Measurements from ENCODE around the gene HSPH1.

The HSPH1 gene

DNA sequence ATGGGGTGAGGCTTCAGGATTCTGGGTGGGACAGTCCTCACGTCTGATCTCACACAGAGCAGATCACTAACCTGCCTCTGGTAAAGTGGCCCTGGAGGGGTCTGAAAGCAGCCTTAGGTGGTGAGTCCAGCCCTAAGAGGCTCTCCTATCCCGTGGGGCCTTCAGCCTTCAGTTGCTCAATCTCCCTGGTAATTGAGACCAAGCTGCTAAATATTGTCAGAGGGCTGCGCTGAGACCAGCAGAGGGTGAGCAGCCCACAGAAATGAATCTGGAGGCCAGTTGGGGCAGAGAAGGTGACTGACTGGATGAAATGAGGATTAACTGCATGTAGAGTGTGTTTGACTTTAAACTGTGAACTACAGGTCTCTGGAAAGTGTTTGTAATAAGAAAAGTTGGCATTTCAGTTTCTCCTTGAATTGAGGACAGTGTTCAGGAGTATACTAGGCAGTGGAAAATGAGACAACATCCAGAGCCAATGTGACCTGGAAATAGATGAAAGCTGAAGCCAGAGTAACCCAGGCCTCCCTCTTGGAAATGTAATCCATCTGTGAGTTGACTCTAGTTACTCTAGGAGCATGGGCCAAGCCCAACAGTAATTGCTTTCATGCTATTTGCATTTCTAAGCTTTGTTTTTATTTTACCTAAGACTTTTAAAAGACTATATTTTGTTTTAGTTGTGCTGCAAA is 14.3 kb upstream of the HSPH1 start:
- no peak for DNase-seq

DNA sequence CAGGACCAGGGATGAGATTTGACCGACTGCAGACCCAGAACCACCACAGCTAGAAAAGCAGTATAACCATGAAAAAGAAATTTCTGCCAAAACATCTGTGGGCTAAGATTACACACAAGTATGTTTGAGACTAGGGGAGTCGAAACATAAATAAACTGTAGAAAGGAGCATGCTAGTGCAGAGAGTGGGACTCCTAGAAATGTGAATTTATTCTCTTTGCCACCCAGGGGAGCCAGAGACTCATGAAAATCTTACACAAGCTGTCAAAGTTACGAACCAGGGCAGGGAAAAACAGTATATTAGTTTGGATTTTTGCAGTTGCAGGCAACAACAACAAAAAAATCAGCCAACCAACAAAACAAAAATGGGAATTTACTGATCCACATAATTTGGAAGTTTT is 12.3 kb upstream of the HSPH1 start:
- DNase-seq = no peak

DNA sequence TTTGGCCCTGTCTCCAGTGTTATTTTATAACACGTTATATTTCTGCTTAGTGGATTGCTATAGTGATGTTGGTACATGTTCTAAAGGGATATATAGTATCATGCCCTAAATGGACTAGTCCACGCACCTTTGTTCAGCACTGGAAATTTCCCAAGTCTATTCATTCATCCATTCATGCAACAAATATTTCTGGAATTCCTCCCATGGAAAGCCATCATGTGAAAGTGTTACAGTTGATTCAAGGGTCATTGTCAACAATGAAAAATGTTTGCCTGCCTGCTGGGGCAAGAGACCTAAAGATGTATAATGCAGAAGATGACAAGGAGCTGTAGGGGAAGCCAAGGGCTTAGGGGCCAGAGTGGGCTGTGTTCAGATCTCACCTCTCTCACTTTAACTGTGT is 10.8 kb upstream of the HSPH1 start:
- DNase-seq = no peak

DNA sequence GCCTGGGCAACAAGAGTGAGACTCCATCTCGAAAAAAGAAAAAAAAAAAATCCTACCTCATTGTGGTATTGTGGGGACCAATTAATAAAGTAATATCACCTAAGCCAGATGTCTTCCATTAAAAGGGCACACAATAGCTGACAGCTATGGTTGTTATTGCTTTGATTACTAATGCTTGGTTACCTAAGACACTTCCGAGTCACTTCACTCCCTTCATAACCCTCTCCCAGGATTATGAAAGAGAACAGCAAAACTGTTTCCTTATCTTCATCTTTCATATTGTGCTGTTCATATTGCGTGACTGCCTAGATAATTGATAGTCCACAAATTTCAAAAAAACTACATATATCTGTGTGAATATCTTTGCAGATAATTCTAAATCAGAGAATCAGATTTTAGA is 10.3 kb upstream of the HSPH1 start:
- no peak for DNase-seq

DNA sequence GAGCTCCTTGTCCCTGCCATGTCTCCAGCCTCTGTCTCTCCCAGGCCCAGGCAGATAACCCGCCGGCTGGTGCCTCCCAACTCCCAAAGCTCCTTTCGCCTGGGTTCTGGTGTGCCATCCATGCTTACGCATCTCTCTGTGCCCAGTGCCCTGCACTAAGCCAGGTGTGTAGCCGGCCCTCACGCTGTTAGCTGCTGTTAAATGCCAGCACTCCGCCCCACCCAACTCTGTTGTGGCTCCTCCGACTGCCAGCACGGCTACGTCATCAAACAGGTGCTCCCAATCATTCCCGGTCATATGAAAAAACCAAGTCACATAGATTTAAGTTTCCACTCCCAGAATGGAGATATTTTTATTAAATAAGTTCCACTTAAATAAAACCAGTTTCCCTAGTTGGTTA is 7.0 kb upstream of the HSPH1 start:
- DNase-seq = no peak

DNA sequence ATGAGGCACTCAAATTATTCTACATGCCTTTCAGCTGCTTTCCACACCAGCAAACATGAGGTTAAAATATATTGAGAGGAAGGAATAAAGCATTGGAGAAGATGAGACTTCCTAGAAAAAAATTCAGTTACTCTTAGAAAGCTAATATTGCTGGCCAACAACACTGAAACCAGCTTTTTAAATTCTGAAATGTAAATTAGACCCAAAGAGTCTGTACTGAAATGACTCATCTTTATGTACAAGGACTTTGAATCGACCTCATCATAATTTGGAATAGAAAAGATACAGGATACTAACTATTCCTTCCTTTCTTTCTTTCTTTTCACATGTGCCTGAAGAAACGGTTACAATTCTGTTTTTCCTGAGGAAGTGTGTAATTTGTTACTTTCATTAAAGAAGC is 6.5 kb upstream of the HSPH1 start:
- DNase-seq = no peak

DNA sequence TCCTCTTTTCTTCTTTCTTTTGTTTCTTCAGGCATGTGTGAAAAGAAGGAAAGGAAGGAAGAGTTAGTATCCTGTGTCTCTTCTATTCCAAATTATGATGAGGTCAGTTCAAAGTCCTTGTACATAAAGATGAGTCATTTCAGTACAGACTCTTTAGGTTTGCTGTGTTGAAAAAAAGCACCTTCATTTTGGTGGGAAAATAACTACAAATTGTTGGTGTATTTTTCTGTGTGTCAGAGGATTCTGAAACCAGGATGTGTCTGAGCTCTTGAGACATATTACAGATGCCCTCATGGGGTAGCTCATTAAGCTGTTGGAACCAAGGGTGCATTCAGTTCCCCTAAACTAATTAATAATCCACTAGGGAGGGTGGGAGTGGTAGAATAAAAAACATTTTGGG is 5.8 kb upstream of the HSPH1 start:
- DNase-seq = no peak

DNA sequence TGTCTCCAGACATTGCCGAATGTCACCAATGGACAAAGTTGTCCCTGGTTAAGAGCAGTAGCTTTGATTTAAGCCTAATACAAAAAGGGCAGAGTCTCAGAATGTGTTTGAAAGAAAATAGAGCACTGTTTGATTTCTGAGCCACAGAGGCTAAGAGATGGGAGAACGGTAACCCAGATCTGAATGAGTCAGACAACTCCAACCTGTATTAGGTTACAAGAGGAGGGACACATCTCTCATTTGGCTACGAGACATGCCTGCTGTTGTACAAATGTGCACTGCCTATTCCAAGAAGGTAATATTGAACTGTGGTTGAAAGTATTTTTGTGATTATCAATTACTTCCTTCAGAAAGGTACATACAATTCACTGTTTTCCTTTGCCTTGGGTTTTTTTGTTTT is 4.9 kb upstream of the HSPH1 start:
- no peak for DNase-seq

DNA sequence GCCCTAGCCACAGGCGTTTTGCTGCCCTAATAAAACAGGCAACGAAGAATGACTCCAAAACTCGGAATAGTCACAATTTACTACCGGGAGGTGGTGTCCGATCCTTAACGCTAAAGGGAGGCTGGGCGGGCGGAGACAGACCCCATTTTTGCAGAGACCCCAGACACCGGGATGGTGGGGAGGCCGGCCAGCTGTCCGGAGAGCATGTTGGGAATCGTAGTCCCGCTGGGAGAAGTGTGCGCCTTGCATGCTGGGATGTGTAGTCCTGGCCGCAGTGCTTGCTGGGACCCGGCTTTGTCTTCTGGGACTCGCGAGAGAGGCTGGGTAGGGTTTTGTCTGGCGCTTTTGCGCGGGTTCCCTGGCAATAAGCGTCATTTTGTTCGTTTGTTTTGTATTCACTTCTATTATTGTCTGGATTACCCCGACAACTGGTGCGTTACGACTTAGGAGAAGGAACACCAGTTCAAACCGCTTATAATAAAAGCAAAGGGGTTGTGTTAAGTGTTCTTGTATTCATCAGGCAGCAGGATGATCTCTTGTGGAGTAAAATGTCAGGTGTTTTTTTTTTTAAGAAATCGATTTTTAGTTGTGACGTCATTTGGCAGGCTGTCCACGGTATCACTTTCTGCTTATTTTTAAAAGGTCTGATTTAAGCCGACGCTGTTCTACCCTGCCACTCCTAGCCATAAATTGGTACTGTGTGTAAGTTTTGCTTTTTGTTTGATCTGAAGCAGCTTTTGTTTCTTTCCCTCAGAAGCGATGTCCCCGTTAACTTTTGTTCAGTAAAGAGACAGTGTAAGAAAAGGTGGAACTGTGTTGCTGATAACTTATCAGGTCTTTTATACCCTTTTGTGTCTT is 676 bp upstream of the HSPH1 start:
- peak; percentile 94 for DNase-seq

DNA sequence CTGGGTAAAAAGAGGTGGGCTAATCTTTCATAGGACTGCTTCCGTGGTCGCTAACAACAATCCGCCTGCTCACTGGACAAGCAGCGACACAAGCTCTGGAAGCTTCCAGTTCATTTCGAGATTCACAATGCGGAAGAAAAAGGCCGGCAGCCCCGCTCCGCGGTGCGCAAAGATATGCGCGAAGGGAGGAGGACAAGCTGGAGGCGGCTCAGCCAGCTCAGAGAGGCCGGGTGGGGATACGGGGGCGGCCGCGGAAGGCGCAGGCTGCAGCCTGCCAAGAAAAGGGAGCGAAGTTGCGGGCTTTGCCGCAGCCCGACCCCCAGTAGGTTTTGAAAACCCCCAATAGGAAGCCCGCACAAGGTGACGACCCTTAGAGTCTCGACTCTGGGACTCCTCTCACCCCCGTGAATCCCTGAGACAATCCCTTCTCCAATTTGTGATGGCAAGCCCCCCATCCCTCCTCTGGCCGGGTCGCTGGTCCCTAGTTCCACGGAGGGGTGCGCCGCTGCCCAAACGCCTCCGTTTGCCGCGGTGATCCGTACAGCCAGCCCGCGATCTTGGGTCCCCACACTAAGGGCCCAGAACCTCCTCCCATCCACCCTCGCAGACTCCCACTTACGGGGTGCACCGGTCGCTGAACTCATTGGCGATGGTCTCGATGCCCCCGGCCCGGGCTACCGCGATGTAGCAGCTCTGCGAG is 697 bp downstream of the HSPH1 start:
- DNase-seq = no peak

DNA sequence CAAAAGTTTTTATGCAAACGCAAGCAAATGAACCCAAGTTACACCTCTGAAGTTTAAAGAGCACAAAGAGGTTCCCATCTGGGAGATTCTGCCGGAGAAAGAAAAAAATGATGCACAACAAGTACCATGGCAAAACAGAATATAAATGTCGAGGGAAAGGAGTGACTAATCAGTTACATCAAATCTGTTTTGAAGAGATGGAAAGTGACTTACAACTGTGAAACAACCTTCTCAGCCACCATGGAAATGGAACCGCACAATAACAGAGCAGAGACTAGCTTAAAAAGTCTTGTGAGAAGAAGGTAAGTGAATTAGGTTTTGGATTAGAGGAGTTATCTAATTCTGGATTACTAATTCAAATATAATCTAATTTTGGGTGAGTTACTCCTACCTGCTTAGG is 2.4 kb downstream of the HSPH1 start:
- DNase-seq = no peak

DNA sequence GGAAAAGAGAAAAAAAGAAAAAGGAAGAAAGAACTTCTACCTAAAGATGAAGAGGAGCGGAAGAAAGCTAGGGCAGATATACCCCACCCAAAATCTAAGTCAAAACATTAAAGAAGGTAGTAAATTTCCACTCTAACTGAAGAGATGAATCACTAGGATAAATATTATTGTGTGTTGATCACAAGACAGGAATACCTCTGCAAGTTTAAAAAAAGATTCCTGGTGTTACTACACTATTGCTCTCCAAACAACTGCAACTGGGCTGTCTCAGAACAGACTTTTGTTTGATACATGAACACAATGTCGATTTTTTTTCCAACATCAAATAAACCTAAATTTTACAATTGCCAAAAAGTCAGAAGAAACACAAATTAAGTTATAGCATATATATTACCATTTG is 6.8 kb downstream of the HSPH1 start:
- DNase-seq = no peak

DNA sequence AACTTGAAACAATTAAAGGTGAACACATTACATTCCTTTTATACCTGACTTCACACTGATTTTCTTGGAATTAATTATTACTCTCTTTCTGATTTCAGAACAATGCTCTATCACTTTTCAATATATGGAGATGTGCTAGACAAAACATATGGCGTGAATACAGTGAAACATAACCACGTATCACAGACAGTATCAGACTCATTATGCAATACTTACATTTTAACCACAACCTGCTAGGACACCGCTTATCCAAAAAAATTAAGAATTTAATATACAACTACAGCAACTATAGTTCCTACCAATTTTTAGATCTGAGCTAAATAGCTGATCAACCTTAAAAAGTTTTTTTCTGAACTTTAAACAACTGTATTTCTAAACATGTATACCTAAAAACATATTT is 9.9 kb downstream of the HSPH1 start:
- DNase-seq = no peak

DNA sequence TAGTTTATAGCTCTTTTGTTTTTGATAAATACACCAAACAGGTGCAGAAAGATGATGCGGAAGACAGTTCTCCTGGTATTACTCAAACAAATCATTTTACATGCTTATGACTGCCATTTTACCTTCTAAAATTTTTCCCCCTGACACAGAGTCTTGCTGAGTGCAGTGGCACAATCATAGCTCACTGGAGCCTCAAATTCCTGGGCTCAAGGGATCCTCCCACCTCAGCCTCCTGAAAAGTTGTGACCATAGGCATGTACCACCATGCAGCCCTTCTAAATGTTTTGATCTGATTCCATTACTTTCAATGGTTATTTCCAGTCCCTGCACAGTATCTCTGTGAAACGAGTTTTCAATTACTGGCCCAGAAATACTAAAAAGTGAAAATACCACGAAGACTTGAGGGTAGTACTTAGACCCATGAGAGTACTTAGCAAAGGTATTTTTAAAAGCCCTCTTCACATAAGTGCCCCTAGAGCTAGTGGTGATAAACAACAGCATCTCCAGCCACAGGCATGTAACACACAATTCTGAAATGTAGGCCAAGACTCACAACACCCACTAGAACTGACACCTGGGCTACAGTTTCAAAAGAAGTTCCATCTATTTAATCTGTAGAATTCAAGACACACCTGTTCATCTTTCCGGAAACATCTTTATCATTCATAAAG is 11.3 kb downstream of the HSPH1 start:
- DNase-seq = no peak

DNA sequence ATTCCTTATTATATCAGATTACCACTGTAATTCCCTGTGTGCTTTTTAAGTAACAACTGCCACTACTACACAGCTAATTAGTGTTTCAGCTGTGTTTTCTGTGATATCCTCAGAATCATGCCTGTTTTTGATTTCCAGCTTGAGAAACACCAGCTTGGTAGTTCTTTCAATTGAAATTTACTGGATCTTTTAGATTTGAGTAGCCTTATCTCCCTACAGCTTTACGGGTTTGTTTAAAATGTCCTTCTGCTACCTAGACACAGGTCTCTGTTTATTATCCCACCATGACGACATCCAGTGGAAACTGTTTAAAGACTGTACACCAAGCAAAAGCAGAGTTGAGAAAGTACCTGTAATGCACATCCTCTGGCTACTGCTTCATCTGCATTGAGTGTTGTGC is 12.1 kb downstream of the HSPH1 start:
- no peak for DNase-seq

DNA sequence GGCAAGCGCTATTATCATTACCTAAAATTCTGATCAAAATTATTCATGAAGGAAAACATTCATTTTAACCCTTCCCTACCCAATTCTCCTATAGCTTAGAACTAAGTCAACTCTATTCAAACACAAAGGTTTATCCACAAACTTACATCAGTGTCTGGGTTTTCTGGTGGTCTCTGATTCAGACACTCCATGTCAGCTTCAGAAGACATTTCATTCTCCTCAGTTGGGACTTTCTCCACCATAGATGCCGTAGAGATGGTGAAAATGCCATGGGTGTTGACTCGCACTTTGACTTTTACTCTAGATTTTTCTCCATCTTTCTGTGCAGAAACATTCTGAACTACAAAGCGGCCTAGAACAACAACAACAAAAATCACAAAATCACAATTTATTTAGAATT is 16.3 kb downstream of the HSPH1 start:
- DNase-seq = no peak

DNA sequence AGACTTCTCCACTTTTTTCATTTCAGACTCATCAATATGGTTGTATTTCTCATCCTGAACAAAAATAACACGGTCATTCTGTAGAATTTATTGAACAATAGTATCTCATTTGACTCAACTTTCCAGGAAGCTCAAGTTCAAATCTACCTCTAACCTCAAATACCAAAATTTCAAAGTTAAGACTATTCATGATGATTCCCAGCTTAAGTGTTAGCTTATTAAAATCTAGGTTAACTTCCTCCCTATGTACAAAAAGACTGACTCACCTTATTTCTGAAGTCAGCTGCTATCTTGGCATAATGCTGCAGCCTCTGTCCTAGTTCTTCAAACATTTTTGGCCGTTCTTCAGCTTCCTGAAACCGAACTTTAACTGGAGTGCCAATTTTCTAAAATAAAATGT is 23.2 kb downstream of the HSPH1 start:
- no peak for DNase-seq

DNA sequence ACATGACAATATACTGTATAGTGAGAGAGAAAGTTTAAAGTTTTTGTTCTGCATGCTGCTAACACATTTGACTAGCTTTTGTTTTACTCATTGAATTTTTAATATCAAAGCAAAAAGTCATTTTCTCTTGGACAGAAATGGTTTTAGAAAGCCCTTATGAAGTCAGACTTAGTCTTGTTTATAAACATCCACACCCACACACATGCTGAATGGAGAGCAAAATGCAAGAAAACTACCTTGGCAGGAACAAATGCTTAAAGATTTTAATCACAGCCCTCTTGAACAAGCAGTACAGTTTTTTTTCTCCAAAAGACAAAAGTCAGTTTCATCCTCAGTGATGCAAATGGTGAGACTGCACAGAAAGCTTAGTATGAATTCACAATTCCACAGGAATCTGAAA is 25.0 kb downstream of the HSPH1 start:
- DNase-seq = no peak

DNA sequence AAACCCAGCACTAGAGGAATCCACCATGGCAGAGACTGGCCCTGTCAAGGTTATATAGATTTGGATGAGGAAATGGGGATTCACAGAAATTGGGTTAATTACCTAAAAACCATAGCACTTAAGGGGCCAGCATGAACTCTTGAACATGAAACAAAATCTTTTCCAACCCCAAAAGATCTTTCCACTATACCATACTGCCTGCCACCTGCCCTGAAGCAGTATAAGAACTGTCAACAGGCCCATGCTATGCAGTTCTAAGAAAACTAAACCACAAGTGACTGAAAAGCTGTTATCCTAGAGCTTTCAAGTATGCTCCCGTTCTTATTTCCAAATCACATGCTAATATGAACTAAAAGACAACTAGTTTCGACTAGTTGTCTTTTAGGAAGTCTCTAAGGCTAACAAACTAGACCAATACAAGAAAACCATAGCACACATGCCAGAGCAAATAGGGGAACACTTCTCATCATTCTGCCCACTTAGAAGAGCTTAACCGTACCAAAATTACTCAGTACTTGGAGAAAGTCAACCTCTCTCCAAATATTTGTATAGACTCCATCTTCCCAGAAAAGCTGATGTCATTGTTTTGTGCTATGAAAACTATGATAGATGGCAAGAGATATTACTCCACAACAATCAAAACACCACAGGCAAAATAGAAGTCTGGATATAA is 27.5 kb downstream of the HSPH1 start:
- DNase-seq = no peak

DNA sequence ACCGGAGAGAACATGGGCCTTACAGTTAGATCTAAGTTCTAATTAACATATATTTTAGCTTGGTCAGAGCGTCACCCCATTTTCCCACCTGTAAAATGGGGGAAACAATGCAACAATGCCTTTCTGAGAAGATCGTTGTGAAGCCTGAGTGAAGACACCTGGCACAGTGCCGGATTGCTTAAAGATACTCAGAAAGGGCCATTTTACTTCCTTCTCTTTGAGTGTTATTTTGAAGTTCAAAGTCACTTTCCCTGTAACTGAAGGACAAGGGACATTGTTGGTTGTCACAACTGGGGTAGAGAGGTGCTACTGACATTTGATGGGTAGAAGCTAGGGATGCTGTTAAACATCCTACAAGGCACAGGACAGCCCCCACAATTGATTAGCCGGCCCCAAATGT is 28.1 kb downstream of the HSPH1 start:
- no peak for DNase-seq

DNA sequence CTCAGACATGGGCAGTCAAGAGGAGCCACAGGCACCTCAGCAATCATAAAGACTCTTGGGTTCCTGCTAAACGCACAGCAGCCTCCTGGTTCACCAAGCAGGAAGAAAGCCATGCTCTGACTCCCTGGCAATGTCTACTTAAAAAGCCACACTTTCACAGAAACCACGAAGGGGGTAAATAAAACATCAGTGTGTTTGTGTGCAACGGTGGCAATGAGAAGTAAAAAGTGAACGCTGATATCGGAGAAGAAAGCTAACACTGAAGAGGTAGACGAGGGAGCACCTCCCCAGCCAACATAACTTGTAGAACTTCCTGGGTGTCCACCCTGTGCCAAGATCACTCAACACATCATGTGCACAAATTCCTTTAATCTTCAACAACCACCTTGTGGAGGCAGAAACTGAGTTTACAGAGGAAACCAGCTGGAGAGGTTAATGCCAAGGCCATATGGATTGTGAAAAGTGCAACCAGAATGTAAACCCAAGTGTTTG is 30.2 kb downstream of the HSPH1 start:
- DNase-seq = no peak

DNA sequence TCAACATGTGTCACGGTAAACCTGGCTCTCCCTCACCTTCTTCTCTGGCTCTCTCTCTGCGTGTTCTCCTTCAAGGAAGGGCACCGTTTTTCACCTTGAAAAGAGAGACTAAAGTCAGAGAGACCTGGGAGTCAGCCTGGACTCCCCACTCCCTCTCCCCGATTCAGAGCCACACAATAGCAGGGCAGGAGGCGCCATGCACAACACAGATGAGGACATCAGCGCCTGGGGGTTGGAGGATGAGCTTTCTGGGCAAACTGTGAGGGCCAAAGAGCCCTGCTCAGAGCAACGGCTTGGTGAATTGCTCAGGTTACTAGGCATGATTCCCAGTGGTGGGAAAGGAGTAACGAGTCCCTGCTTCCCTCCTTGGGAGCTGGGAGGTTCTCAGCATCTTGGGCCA is 32.3 kb downstream of the HSPH1 start:
- DNase-seq = no peak

DNA sequence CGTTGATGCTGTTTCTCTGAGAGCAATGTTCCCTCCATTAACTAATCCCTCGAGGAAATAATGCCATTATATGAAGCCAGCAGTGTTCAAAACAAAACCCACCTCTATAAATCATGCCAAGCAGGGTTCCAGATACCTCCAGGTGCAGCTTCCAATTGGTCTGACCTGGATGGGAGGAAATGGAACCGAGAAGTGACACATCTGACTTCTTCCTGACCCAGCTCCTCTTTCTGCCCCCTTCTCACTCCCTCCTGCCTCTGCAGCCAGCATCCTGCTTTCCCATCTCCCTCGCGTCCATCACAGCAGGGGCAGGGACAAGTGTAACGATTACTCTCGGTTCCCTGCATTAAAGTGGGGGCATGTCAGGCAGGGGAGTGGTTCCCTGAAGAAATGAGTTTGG is 37.5 kb downstream of the HSPH1 start:
- DNase-seq = no peak

All from GOT3 (cell line).